SK-N-SH (cell line): ENCODE results near the gene DNAJC1. TPM values are rescaled to one million over a fixed set of nuclear protein-coding genes. Genes with fewer than 3 reads are reported as not detected.

Source experiments
- CTCF ChIA-PET: fragments of 300-600, 350-600 bp; formaldehyde crosslinking; extraction: SDS; loops from one replicate; lab custom pipeline; 2021; lab: Yijun Ruan, JAX
- POLR2A ChIA-PET: fragments of 350-600 bp; sonication (Branson Sonifier 250); formaldehyde crosslinking; extraction: SDS; loops from one replicate; lab custom pipeline; 2020; ENCODE audit warnings: antibody characterized with exemption, inconsistent platforms; lab: Yijun Ruan, JAX
- DNase-seq: peaks from one replicate; pipeline ENCODE4 v3.0.0; 2012
- H2AFZ ChIP-seq: fragments of 200-600 bp; sonication (generic); 2 replicates; pipeline ENCODE4 v1.8.1; 2016; ENCODE audit warnings: antibody characterized with exemption, mild to moderate bottlenecking, low read depth
- H3F3A ChIP-seq: fragments of 200-600 bp; sonication (generic); replicated peaks from 2 replicates; pipeline ENCODE3; 2016; ENCODE audit warnings: antibody characterized with exemption, mild to moderate bottlenecking; ENCODE audit not compliant: insufficient read depth
- H3K27ac ChIP-seq, 2 experiments: fragments of 200-500 bp in 1 of 2; fragments of 200-600 bp in 1 of 2; sonication (Bioruptor generic) in 1 of 2; sonication (generic), shearing (Covaris generic) in 1 of 2; 2 replicates each; pipeline versions ENCODE4 v1.5.1 to v1.6.1; 2014 to 2016; ENCODE audit warnings: low read depth in 2 of 2, inconsistent platforms in 1 of 2, low read length in 1 of 2, mild to moderate bottlenecking in 1 of 2, mixed read lengths in 1 of 2
- H3K27me3 ChIP-seq: fragments of 200-600 bp; sonication (generic), shearing (Covaris generic); 2 replicates; pipeline ENCODE4 v1.6.1; 2016; ENCODE audit warnings: mixed run types; ENCODE audit not compliant: insufficient read depth
- H3K36me3 ChIP-seq, 2 experiments: fragments of 200-500 bp in 1 of 2; fragments of 200-600 bp in 1 of 2; sonication (Bioruptor generic) in 1 of 2; sonication (generic) in 1 of 2; replicated peaks in 1 of 2; 2 replicates each; pipeline versions ENCODE3 to v1.5.1; 2014 to 2016; ENCODE audit warnings: low read length in 1 of 2, mild to moderate bottlenecking in 1 of 2; ENCODE audit not compliant: insufficient read depth in 2 of 2, control insufficient read depth in 1 of 2
- H3K4me1 ChIP-seq, 2 experiments: fragments of 200-500 bp in 1 of 2; fragments of 200-600 bp in 1 of 2; sonication (Bioruptor generic) in 1 of 2; sonication (generic), shearing (Covaris generic) in 1 of 2; 2 replicates each; pipeline versions ENCODE4 v1.5.1 to v1.6.1; 2014 to 2016; ENCODE audit warnings: low read depth in 1 of 2, low read length in 1 of 2, mixed run types in 1 of 2; ENCODE audit not compliant: insufficient read depth in 2 of 2, control insufficient read depth in 1 of 2
- H3K4me2 ChIP-seq: fragments of 200-600 bp; sonication (generic), shearing (Covaris generic); 2 replicates; pipeline ENCODE4 v1.6.1; 2017; ENCODE audit warnings: mixed run types
- H3K4me3 ChIP-seq, 2 experiments: fragments of 200-500 bp in 1 of 2; fragments of 200-600 bp in 1 of 2; sonication (Bioruptor generic) in 1 of 2; sonication (generic), shearing (Covaris generic) in 1 of 2; 2 replicates each; pipeline versions ENCODE4 v1.5.1 to v1.8.1; 2014 to 2016; ENCODE audit warnings: low read depth in 2 of 2, inconsistent platforms in 1 of 2, low read length in 1 of 2, mild to moderate bottlenecking in 1 of 2, mixed read lengths in 1 of 2, moderate library complexity in 1 of 2
- H3K79me2 ChIP-seq: fragments of 200-600 bp; sonication (generic); 2 replicates; pipeline ENCODE4 v1.8.1; 2017; ENCODE audit warnings: mild to moderate bottlenecking; ENCODE audit not compliant: insufficient read depth
- H3K9ac ChIP-seq: fragments of 200-600 bp; sonication (generic); 2 replicates; pipeline ENCODE4 v1.6.1; 2017; ENCODE audit warnings: mixed run types
- H3K9me2 ChIP-seq: fragments of 200-600 bp; sonication (generic); 2 replicates; pipeline ENCODE4 v1.6.1; 2017; ENCODE audit warnings: mixed run types
- H3K9me3 ChIP-seq: fragments of 200-600 bp; sonication (generic); 2 replicates; pipeline ENCODE4 v1.6.1; 2017; ENCODE audit warnings: mixed run types, mild to moderate bottlenecking, moderate library complexity
- H4K20me1 ChIP-seq: fragments of 200-600 bp; sonication (generic); 2 replicates; pipeline ENCODE4 v1.6.1; 2017; ENCODE audit warnings: mild to moderate bottlenecking, mixed run types; ENCODE audit not compliant: insufficient read depth
- CHD2 ChIP-seq: fragments of 150-350 bp; IDR thresholded peaks from 2 replicates; pipeline ENCODE4 v1.6.1; 2018; ENCODE audit warnings: low read length; ENCODE audit not compliant: partially characterized antibody
- EP300 ChIP-seq, 2 experiments: IDR thresholded peaks; 2 replicates each; pipeline versions ENCODE4 v1.4.0 to v1.6.1; 2012; ENCODE audit warnings: borderline replicate concordance in 1 of 2, low read depth in 1 of 2, low read length in 1 of 2
- EZH2phosphoT487 ChIP-seq: fragments of 200-600 bp; sonication (generic); IDR thresholded peaks from 2 replicates; pipeline ENCODE4 v1.6.1; 2017; ENCODE audit warnings: low read depth, mixed run types, mild to moderate bottlenecking, antibody characterized with exemption, moderate library complexity, borderline replicate concordance
- FOSL2 ChIP-seq: IDR thresholded peaks from 2 replicates; pipeline ENCODE4 v1.4.0; 2012; ENCODE audit warnings: low read depth, mild to moderate bottlenecking, moderate library complexity, borderline replicate concordance
- FOXJ3 ChIP-seq: sonication (generic); formaldehyde crosslinking; IDR thresholded peaks from 2 replicates; pipeline ENCODE4 v1.5.1; 2020; ENCODE audit warnings: mild to moderate bottlenecking, missing genetic modification reagents
- FOXM1 ChIP-seq: IDR thresholded peaks from 2 replicates; pipeline ENCODE4 v1.4.0; 2012; ENCODE audit warnings: low read depth, mild to moderate bottlenecking
- GABPA ChIP-seq: IDR thresholded peaks from 2 replicates; pipeline ENCODE4 v1.4.0; 2012; ENCODE audit warnings: low read depth, mild to moderate bottlenecking
- IRF3 ChIP-seq: fragments of 150-350 bp; IDR thresholded peaks from 2 replicates; pipeline ENCODE4 v1.6.1; 2016; ENCODE audit warnings: mild to moderate bottlenecking, low read depth, low read length
- JUND ChIP-seq: IDR thresholded peaks from 2 replicates; pipeline ENCODE4 v1.4.0; 2012
- NFIC ChIP-seq: IDR thresholded peaks from 2 replicates; pipeline ENCODE4 v1.4.0; 2012; ENCODE audit warnings: borderline replicate concordance
- NRF1 ChIP-seq: IDR thresholded peaks from 2 replicates; pipeline ENCODE4 v1.6.1; 2012; ENCODE audit warnings: low read depth, mild to moderate bottlenecking, low read length
- POLR2AphosphoS5 ChIP-seq: IDR thresholded peaks from 2 replicates; pipeline ENCODE4 v1.6.1; 2012; ENCODE audit warnings: low read depth, low read length
- RAD21 ChIP-seq: IDR thresholded peaks from 2 replicates; pipeline ENCODE4 v1.6.1; 2012; ENCODE audit warnings: mild to moderate bottlenecking, low read length
- RXRA ChIP-seq: IDR thresholded peaks from 2 replicates; pipeline ENCODE4 v1.4.0; 2012; ENCODE audit warnings: low read depth, mild to moderate bottlenecking, borderline replicate concordance
- SIN3A ChIP-seq: IDR thresholded peaks from 2 replicates; pipeline ENCODE4 v1.6.1; 2012; ENCODE audit warnings: low read depth, mild to moderate bottlenecking, low read length, moderate library complexity, borderline replicate concordance
- SMC3 ChIP-seq: IDR thresholded peaks from 2 replicates; pipeline ENCODE4 v1.6.1; 2012; ENCODE audit warnings: low read depth, low read length, improper control_type of control experiment
- TAF1 ChIP-seq: IDR thresholded peaks from 2 replicates; pipeline ENCODE4 v1.6.1; 2012; ENCODE audit warnings: low read depth, mild to moderate bottlenecking, low read length, moderate library complexity, borderline replicate concordance
- TCF12 ChIP-seq: IDR thresholded peaks from 2 replicates; pipeline ENCODE4 v1.4.0; 2012
- TEAD4 ChIP-seq: IDR thresholded peaks from 2 replicates; pipeline ENCODE4 v1.4.0; 2012; ENCODE audit warnings: mild to moderate bottlenecking, borderline replicate concordance; ENCODE audit not compliant: insufficient read depth
- WGBS: methylation state at CpG from one replicate; pipeline ENCODE4 v1.1.6; 2017; ENCODE audit warnings: low lambda C conversion rate; 5-methylcytosine and 5-hydroxymethylcytosine counted together
- polyA plus RNA-seq, 3 experiments: library from polyadenylated mRNA; depleted of rRNA; stranded (reverse); fragments of >200 nt; gene quantifications; 2 replicates each; pipeline ENCODE4 v1.2.3, GENCODE V29; 2012
- TF ChIP-seq, protein P1 (sequence below): IDR thresholded peaks from 2 replicates; pipeline ENCODE4 v1.6.1; 2012; ENCODE audit warnings: mild to moderate bottlenecking, low read depth, low read length, moderate library complexity
- TF ChIP-seq, protein P2 (sequence below): IDR thresholded peaks from 2 replicates; pipeline ENCODE4 v1.4.0; 2012; ENCODE audit warnings: low read depth, borderline replicate concordance
- TF ChIP-seq, protein P3 (sequence below): IDR thresholded peaks from 2 replicates; pipeline ENCODE4; 2012
- TF ChIP-seq, protein P4 (sequence below): IDR thresholded peaks from 2 replicates; pipeline ENCODE4 v1.4.0; 2012; ENCODE audit warnings: low read depth

The DNAJC1 gene
- polyA plus RNA-seq, 1 of the 3 experiments (the other 2 are of a cell fraction), result 9.3 TPM

GRCh38 chr10:21926949-21927348 lies 76.6 kb downstream of the DNAJC1 start:
- no peaks in the 10 kb centered on the region for H3K36me3 ChIP-seq
- no peaks in the 10 kb centered on the region for H3K9me3 ChIP-seq
- H4K20me1 ChIP-seq, result no peaks in the 10 kb centered on the region
- ChIA-PET CTCF (interaction anchor here (1.0 kb wide), 1 partner anchor 13 kb away, joined by 4 read pairs; no protein-coding TSS in a partner anchor), POLR2A (no interaction called here)
- H3K79me2 ChIP-seq, result no peaks in the 10 kb centered on the region
- no peak overlapping the region for H2AFZ ChIP-seq
- no peak overlapping the region for H3K9ac ChIP-seq
- H3F3A ChIP-seq, result no peaks in the 10 kb centered on the region
- H3K4me2 ChIP-seq, result peak overlapping the region; percentile 17; the same call in 1 of the 2 replicates
- DNase-seq, result no peak
- no peaks in the 10 kb centered on the region for H3K9me2 ChIP-seq
- H3K4me3 ChIP-seq, result no peak overlapping the region
- peaks cover 3 to 29% of the 10 kb centered on the region in 2 experiments; a peak in 3 of 4 replicates for H3K4me1 ChIP-seq
- no peak for TF ChIP-seq FOXJ3 (CRISPR knock-in tag)
- TF ChIP-seq GABPA, result no peak
- TF ChIP-seq POLR2AphosphoS5, result peak; percentile 29; the same call in 1 of the 2 replicates
- TF ChIP-seq RAD21, result no peak
- TF ChIP-seq TCF12, result peak; percentile 63
- no peak for TF ChIP-seq EZH2phosphoT487
- TF ChIP-seq SIN3A, result no peak
- TF ChIP-seq NRF1, result no peak
- no peak for TF ChIP-seq TAF1
- TF ChIP-seq TEAD4, result peak; percentile 59; the same call in 1 of the 2 replicates
- no peak for TF ChIP-seq FOXM1
- TF ChIP-seq CHD2, result no peak
- TF ChIP-seq FOSL2, result no peak
- TF ChIP-seq, protein P1, sequence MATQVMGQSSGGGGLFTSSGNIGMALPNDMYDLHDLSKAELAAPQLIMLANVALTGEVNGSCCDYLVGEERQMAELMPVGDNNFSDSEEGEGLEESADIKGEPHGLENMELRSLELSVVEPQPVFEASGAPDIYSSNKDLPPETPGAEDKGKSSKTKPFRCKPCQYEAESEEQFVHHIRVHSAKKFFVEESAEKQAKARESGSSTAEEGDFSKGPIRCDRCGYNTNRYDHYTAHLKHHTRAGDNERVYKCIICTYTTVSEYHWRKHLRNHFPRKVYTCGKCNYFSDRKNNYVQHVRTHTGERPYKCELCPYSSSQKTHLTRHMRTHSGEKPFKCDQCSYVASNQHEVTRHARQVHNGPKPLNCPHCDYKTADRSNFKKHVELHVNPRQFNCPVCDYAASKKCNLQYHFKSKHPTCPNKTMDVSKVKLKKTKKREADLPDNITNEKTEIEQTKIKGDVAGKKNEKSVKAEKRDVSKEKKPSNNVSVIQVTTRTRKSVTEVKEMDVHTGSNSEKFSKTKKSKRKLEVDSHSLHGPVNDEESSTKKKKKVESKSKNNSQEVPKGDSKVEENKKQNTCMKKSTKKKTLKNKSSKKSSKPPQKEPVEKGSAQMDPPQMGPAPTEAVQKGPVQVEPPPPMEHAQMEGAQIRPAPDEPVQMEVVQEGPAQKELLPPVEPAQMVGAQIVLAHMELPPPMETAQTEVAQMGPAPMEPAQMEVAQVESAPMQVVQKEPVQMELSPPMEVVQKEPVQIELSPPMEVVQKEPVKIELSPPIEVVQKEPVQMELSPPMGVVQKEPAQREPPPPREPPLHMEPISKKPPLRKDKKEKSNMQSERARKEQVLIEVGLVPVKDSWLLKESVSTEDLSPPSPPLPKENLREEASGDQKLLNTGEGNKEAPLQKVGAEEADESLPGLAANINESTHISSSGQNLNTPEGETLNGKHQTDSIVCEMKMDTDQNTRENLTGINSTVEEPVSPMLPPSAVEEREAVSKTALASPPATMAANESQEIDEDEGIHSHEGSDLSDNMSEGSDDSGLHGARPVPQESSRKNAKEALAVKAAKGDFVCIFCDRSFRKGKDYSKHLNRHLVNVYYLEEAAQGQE, result no peak
- TF ChIP-seq NFIC, result peak; percentile 89
- TF ChIP-seq JUND, result peak; percentile 44
- TF ChIP-seq SMC3, result no peak
- TF ChIP-seq EP300 (IDR thresholded peaks at IDR 0.05; ENCODE audit: borderline replicate concordance in 1 of 2, low read depth in 1 of 2, low read length in 1 of 2), result no peak
- TF ChIP-seq, protein P2, sequence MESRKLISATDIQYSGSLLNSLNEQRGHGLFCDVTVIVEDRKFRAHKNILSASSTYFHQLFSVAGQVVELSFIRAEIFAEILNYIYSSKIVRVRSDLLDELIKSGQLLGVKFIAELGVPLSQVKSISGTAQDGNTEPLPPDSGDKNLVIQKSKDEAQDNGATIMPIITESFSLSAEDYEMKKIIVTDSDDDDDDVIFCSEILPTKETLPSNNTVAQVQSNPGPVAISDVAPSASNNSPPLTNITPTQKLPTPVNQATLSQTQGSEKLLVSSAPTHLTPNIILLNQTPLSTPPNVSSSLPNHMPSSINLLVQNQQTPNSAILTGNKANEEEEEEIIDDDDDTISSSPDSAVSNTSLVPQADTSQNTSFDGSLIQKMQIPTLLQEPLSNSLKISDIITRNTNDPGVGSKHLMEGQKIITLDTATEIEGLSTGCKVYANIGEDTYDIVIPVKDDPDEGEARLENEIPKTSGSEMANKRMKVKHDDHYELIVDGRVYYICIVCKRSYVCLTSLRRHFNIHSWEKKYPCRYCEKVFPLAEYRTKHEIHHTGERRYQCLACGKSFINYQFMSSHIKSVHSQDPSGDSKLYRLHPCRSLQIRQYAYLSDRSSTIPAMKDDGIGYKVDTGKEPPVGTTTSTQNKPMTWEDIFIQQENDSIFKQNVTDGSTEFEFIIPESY, result no peak
- no peak for TF ChIP-seq IRF3
- TF ChIP-seq, protein P3, sequence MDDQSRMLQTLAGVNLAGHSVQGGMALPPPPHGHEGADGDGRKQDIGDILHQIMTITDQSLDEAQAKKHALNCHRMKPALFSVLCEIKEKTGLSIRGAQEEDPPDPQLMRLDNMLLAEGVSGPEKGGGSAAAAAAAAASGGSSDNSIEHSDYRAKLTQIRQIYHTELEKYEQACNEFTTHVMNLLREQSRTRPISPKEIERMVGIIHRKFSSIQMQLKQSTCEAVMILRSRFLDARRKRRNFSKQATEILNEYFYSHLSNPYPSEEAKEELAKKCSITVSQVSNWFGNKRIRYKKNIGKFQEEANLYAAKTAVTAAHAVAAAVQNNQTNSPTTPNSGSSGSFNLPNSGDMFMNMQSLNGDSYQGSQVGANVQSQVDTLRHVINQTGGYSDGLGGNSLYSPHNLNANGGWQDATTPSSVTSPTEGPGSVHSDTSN, result peak; percentile 59
- TF ChIP-seq, protein P4, sequence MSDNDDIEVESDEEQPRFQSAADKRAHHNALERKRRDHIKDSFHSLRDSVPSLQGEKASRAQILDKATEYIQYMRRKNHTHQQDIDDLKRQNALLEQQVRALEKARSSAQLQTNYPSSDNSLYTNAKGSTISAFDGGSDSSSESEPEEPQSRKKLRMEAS, result no peak
- no peak for TF ChIP-seq RXRA
- H3K27me3 ChIP-seq, result no peaks in the 10 kb centered on the region
- 6% methylated on average over 2 of the region's 2 CpGs for WGBS
- peak overlapping the region in 1 of 2 experiments; percentile 29; a peak in 3 of 4 replicates for H3K27ac ChIP-seq
